ENCODE results near the gene OR10H1.
"Not testable (repeated sequence)": the region's sequence is repeated elsewhere in the genome, so short reads cannot be mapped to it uniquely, and the experiment has no call there.

OR10H1 gene

DNA sequence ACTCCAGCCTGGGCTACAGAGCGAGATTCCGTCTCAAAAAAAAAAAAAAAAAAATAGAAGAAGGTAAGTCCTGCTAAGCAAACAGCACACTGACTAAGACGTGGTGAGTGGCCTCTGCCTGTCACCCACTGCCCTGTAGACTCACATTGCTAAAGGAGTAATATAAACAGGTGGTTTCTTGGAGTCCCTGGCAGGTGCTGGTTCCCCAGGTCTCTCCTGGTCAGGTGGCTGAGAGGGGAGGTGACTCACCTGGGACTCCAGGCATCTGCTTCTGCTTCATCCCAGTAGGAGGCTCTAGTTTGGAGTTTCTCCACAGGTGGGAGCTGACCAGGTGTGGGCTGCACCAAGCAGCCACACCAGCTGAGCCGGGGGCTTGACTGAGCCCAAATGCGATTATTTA lies at the start of gene OR10H1:
OR10H1 (minus strand) TSS at position 359 of the 400 bp plus-strand sequence. CDS start 7,627 bp downstream, outside the sequence.
- DNase-seq = no peak

DNA sequence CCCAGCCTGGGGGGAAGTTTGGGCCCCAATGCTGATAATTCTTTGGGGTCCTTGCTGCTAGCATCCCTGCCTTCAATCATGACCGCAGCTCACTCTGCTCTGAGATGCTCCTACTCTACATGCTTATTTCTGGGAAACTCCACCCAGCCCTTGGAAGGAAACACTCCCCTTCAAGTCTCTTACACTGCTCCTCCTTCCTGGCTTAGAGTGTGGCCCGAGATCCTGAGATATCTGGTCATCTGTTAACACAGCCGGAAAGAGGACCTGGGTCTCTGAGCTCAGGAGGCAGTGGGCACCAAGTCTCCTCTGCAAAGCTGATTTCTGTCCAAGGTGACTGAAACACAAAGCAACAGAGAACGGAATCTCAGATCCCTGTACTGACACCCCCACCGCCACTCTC lies 49.4 kb upstream of the OR10H1 start:
- DNase-seq = no peak

DNA sequence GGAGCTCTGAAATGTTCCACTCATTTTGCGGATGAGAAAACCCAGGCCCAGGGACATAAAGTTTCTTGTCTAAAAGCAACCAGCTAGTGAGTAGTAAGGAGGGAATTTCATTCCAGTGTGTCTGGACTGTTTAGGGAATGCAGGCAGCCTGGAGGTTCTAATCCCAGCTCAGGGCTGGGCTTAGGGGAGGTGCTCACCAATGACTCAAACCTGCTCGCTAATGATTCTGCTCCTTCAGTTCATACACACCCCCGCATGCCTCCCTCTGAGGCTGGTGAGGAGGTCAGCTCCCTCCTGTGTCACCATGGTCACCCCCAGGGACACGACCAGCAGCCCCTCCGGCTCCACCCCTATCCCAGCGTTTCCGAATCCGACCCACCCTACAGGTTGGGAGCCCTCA lies 47.8 kb upstream of the OR10H1 start:
- no peak for DNase-seq

DNA sequence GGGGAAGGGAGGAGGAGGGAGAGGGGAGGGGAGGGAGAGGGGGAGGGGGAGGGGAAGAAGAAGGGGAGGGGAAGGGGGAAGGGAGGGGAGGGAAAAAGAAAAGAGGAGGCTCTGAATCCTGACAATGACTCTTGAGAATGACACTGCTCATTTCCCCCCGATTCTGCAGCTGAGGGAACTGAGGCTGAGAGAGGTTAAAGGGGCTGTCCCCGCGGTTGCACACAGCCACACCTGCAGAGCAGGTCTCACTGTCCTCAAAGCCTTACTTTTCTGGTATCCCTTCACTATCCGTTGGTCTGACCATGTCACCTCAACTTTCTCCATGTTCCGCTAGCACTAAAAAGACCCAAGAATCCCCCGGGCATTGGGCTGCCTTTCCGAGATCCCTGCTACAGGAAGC lies 47.0 kb upstream of the OR10H1 start:
- DNase-seq = no peak

DNA sequence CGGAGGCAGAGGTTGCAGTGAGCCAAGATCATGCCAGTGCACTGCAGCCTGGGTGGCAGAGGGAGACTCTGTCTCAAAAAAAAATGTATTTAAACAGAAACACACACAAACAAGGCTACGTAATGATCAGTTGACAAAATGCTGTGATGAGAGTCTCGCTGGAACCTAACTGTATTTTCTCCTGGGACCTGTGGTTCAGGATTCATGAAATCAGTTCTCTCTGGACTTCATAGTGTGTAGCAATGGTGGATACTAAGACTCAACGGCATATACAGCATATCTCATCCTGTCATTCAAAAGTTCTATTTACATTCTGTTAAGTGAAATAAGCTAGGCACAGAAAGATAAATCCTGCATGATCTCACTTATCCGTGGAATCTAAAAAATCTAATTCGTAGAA lies 45.1 kb upstream of the OR10H1 start:
- DNase-seq = no peak

DNA sequence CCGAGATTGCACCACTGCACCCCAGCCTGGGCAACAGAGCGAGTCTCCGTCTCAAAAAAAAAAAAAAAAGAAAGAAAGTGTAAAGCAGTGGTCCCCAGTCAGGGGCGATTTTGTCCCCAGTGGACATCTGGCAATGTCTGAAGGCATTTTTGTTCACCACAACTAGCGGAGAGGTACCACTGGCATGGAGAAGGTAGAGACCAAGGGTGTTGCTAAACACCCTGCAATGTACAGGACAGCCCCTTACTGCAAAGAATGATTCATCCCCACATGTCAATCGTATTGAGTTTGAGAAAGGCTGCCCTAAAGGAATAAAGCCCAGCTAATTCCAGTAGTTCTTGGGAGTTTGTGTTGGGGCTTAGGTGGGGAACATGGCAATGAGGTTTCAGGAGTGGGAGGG lies 43.7 kb upstream of the OR10H1 start:
- DNase-seq = no peak

DNA sequence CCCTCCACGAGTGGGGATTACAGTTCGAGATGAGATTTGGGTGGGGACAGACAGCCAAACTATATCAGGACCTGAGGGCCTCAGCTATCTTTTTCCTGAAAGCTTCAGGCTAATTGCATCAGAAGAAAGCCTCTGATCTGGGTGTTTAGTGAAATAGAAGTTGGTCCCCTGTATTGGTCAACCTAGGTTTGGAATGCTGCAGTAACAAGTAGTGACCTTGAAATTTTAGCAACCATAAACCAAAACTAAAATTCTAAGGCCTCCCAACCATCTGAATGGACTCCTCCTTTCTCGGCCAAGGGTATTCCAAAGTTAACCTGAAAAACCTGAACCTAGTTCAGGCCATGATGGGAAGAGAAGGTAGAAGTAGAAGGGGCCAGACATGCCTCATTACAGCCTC lies 34.9 kb upstream of the OR10H1 start:
- no peak for DNase-seq

- DNase-seq = no peak
Measured at GRCh38 chr19:15846923-15847322, 31.5 kb upstream of the OR10H1 start.

DNA sequence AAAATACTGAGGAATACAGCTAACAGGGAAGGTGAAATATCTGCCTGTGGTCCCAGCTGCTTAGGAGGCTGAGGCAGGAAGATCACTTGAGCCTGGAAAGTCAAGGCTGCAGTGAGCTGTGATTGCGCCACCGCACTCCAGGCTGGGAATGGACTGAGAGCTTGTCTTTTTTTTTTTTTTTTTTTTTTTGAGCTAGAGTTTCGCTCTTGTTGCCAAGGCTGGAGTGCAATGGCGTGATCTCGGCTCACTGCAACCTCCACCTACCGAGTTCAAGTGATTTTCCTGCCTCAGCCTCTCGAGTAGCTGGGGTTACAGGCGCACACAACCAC lies 28.4 kb upstream of the OR10H1 start:
- DNase-seq = not testable (repeated sequence)

DNA sequence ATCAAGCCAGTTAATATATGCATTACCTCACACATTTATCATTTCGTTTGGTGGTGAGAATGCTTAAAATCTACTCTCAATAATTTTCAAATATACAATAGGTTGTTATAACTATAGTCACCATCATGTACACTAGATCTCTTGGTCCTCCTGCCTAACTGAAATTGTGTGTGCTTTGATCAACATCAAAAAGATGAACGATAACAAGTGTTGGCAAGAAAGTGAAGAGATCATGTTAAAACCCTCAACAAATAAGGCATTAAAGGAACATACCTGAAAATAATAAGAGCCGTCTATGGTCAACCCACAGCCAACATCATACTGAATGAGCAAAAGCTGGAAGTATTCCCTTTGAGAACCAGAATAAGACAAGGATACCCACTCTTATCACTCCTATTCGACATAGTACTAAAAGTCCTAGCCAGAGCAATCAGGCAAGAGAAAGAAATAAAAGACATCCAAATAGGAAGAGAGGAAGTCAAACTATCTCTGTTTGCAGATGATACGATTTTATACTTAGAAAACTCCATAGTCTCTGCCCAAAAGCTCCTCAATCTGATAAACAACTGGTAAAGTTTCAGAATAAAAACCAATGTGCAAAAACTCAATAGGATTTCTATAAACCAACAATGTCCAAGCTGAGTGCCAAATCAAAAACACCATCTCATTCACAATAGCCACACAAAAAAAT lies 27.9 kb upstream of the OR10H1 start:
- DNase-seq = no peak

DNA sequence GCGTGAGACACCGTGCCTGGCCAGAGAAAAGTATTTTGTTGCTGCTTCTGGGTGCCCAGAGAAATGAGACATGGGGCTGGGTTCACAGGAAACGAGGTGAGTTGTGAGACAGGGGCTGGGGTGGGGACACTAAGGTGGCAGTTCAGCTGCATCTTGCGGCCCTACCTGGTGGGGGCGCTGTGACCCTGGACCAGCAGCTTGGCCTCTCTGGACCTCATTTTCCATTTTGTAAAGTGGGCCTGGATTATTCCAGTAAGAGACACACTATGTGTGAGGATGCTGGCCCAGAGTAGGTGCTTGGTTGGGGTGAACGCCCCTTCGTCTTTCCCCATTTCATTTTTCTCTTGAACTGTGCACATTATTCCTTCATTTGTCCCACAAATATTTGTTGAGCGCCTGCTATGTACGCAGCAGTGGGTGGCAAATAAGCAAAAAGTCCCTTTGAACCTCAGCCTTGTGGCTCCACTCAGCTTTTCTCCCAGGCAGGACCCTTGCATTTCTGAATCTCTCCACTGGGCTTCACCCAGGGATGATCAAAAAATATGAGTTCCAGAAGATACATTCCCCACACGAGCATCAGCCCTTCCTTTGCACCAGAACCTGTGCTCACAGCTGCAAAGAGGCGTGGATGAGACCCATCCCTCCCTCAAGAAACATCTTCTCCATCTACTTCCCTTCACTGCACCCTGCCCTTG lies 26.6 kb upstream of the OR10H1 start:
- DNase-seq = no peak

- DNase-seq = no peak
Measured at GRCh38 chr19:15840833-15841232, 25.4 kb upstream of the OR10H1 start.

DNA sequence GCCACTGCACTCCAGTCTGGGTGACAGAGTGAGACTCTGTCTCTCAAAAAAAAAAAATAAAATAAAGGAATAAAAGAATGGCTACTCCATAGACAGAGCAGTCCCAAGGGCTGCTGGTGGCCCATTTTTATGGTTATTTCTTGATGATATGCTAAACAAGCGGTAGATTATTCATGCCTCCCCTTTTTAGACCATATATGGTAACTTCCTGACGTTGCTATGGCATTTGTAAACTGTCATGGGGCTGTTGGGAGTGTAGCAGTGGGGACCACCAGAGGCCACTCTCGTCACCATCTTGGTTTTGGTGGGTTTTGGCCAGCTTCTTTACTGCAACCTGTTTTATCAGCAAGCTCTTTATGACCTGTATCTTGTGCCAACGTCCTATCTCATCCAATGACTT lies 24.4 kb upstream of the OR10H1 start:
- not testable (repeated sequence) for DNase-seq

DNA sequence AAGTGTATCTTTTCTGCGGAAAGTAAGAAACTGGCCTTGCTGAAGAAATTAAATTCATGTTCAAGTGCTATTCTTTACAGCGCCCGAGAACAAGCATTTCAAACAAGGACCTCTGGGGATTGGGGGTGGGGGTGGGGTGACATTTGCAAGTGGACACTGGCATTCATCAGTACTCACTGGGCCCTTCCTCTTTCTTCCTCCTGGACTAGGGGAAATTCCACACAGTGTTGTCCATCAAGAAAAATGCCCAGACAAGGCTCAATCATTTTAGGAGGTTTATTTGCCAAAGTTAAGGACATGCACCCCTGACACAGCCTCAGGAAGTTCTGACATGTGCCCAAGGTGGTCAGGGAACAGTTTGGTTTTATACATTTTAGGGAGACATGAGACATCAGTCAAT lies 22.9 kb upstream of the OR10H1 start:
- DNase-seq = no peak

- DNase-seq = no peak
Measured at GRCh38 chr19:15837221-15837731, 21.8 kb upstream of the OR10H1 start.

DNA sequence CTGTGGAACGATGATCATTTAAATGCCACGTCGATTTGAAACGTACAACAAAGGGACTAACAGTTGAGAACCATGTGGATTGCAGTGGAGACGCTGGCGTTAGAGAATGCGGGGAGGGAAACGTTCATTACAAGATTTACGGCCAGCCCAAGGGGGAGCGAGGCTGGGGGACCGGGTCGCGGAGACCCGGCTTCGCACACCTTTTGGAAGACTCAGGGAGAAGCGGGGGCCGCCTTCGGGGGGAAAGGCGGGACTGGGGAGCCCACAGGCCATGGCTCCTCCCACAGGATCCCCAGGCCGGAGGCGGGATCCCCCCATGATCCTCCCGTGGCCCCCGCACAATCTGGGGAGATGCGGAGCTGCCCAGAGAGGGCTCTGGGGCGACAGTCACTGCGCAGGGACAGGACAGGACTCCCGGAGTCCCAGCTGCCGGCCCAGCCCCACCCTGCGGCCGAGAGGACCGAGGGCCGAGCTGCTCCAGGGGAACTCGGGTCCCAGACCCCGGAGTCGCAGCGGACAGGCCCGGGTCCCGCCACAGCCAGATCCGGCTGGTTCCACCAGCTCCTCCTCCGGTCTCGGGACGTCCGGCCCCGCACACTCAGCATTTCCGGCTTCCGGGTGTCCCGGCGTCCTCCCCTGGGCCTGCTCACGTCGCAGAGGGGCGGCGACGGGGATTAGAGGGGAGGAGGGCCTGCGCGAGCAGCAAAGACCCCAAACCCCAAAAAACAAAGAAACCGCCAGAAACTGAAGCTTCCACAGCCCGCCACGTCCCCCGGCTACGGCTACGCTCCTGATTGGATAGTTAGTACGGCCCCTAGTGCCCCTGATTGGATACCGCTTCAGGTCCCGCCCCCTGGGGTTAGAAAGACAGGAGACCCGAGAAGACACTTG lies 21.1 kb upstream of the OR10H1 start:
- DNase-seq = peak; percentile 95

DNA sequence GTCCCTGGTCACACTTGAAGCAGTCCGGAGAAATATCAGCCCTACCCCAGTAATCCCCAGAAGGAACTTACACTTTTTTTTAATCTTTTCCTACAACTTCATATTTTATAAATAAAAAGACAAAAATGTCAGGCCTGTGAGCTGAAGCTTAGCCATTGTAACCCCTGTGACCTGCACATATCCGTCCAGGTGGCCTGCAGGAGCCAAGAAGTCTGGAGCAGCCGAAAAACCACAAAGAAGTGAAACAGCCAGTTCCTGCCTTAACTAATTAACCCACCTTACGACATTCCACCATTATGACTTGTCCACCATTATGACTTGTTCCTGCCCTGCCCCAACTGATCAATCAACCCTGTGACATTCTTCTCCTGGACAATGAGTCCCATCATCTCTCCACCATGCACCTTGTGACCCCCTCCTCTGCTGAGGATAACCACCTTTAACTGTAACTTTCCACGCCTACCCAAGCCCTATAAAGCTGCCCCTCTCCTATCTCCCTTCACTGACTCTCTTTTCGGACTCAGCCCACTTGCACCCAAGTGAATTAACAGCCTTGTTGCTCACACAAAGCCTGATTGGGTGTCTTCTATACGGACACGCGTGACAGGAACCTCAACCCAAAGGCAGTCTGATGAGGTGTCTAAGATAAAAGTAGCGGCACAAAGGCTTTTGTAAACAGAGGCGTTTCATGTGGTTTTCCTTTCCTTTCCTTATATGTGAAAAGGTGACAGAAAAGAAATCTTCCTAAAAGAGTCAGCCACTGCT lies 20.3 kb upstream of the OR10H1 start:
- DNase-seq = peak; percentile 48

DNA sequence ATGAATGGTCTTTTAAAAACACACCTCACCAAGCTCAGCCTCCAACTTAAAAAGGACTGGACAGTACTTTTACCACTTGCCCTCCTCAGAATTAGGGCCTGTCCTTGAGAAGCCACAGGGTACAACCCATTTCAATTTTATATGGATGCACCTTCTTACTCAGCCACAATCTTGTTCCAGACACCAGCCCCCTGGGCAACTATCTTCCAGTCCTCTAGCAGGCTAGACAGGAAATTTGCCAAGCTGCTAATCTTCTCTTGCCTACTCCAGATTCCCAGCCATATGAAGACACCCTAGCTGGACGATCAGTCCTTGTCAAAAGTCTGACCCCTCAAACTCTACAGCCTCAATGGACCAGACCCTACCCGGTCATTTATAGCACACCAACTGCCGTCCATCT lies 18.8 kb upstream of the OR10H1 start:
- DNase-seq = not testable (repeated sequence)

DNA sequence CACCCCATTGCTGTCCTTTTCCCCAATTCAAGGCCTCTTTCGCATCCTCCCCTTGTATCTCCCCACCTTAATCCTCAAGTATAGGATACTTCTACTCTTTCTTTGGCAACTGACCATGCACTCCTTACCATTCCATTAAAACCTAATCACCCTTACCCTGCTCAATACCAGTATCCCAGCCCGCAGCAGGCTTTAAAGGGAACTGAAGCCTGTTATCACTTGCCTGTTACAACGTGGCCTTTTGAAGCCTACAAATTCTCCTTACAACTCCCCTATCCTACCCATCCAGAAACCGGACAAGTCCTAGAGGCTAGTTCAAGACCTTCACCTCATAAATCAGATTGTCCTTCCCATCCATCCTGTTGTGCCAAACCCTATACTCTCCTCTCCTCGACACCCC lies 16.2 kb upstream of the OR10H1 start:
- no peak for DNase-seq

DNA sequence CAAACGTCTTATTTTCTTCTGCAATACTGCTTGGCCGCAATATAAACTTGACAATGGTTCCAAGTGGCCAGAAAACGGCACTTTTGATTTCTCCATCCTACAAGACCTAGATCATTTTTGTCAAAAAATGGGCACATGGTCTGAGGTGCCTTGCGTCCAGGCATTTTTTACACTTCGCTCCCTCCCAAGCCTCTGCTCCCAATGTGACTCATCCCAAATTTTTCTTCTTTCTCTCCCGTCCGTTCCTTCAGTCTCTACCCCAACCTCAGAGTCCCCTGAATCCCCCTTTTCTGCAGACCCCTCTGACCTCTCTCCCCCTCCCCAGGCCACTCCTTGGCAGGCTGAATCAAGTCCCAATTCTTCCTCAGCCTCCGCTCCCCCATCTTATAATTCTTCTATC lies 14.3 kb upstream of the OR10H1 start:
- no peak for DNase-seq

- DNase-seq = no peak
Measured at GRCh38 chr19:15829306-15829698, 13.8 kb upstream of the OR10H1 start.

DNA sequence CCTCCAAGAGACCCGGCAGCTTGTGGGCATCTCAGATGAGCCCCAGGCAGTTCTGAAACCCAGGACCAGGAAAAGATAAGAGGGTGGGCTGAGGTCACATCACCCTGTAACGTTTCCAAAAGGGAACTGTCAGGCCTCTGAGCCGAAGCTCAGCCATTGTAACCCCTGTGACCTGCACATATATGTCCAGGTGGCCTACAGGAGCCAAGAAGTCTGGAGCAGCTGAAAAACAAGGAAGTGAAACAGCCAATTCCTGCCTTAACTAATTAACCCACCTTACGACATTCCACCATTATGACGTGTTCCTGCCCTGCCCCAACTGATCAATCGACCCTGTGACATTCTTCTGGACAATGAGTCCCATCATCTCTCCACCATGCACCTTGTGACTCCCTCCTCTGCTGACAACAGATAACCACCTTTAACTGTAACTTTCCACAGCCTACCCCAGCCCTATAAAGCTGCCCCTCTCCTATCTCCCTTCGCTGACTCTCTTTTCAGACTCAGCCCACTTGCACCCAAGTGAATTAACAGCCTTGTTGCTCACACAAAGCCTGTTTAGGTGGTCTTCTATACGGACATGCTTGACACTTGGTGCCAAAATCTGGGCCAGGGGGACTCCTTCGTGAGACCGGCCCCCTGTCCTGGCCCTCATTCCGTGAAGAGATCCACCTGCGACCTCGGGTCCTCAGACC lies 13.3 kb upstream of the OR10H1 start:
- DNase-seq = not testable (repeated sequence)

Measured in stimulated activated naive CD4-positive, alpha-beta T cell treated with Interleukin-2 at 50 U/mL for 16 hours (primary cell).